ENCODE results near the gene PLSCR1.

The PLSCR1 gene

DNA sequence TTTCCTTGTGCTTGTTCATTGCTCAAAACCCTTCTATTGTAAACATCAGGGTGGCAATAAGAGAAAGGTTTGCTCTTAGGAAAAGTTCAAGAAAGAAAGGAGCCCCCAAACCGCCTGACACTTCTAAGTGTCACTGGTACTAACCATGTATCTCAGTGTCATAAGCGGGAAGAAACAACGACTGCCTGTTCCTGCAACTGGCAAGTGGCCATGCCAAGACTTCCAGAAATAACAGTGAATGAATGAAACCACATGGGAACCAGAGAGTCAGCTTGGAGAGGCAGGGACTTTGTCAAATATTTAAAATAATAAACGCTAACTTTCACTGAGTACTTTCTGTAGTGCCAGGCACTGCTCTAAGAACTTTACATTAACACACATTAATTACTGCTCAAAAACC is 76.2 kb downstream of the PLSCR1 start:
- Histone ChIP-seq H3K9me3 (ENCODE audit: control insufficient read depth, insufficient read depth, low read length) (no peaks in the 10 kb centered on the region), H3K36me3 (ENCODE audit: insufficient read depth, low read length) (no peaks in the 10 kb centered on the region), H3K9ac (ENCODE audit: low read depth, low read length) (no peak overlapping the region), H3K4me1 (ENCODE audit: insufficient read depth, low read length) (no peaks in the 10 kb centered on the region)

DNA sequence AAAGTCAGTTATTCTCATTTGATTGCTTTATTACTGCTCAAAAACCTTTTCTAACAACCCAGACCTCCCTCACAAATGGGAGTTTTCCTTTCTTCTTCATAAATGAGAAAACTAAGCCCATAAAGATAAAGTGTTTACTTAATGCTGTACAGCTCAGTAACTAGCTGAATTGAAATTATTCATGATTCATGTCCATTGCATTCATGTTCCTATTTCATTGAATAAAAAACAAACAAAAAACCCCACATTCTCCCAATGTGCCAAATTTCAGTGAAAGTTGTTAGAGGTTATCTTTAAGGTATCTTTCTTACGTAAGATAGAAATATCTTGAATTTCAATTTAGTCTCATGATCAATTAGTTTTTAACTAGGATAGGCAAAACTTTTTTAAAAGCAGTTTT is 77.8 kb downstream of the PLSCR1 start:
- H3K36me3 ChIP-seq (ENCODE audit: insufficient read depth, low read length), result no peaks in the 10 kb centered on the region
- H3K9ac ChIP-seq (ENCODE audit: low read depth, low read length), result no peak overlapping the region
- no peaks in the 10 kb centered on the region for H3K4me1 ChIP-seq (ENCODE audit: insufficient read depth, low read length)
- H3K9me3 ChIP-seq (ENCODE audit: control insufficient read depth, insufficient read depth, low read length), result no peaks in the 10 kb centered on the region

DNA sequence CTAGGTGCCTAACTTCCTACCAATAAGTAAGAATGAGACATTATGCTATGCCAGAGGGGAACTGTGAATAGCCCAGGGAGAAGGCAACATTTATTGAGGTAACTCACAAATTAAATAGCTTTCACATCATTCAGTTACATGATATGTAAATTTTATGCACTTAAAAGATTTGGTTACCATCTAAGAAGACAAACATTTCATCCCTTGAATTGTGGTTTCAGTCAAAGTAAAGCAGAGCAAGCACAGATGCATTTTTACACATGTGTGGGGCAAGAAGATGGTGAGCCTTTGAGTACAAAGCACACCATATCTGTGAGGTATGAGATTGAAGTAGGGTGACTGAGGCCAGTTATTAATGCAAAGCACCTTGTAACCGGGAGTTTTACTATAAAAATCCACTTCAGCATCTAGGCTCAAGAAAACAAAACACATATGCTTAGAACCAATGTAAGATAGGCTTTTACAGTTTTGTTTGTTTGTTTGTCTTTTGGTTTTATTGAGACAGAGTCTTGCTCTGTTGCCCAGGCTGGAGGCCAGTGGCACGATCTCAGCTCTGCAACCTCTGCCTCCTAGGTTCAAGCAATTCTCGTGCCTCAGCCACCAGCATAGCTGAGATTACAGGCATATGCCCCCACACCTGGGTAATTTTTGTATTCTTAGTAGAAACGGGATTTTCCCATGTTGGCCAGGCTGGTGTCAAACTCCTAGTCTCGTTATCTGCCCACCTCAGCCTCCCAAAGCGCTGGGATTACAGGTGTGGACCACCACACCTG is 78.5 kb downstream of the PLSCR1 start:
- no peak overlapping the region for H3K9ac ChIP-seq (ENCODE audit: low read depth, low read length)
- H3K4me1 ChIP-seq (ENCODE audit: insufficient read depth, low read length), result no peaks in the 10 kb centered on the region
- H3K9me3 ChIP-seq (ENCODE audit: control insufficient read depth, insufficient read depth, low read length), result no peaks in the 10 kb centered on the region
- H3K36me3 ChIP-seq (ENCODE audit: insufficient read depth, low read length), result no peaks in the 10 kb centered on the region

Measured in ES-I3 (cell line).